IMR-90 (cell line): ENCODE measurements around the gene RASD2. TPM values are rescaled to one million over a fixed set of nuclear protein-coding genes. Genes with fewer than 3 reads are reported as not detected.
A peak's percentile ranks its signal among the peaks of the same experiment; 100 is the strongest.

ENCODE experiments used
- ATAC-seq: fragments of 200-7000 bp; cut with Tn5 transposase; 2 replicates; pipeline ENCODE4 v1.9.1; 2020; ENCODE audit warnings: low read depth, mild to moderate bottlenecking, moderate library complexity
- BruUV-seq: library from RNA; stranded (reverse); fragments of 400-500 nt; replicated peaks from 2 replicates; lab custom pipeline; 2021; lab: Mats Ljungman, UMichigan
- CTCF ChIA-PET: fragments of 300-600 bp; formaldehyde crosslinking; extraction: SDS; loops from one replicate; lab custom pipeline; 2021; ENCODE audit warnings: antibody characterized with exemption; lab: Yijun Ruan, JAX
- POLR2A ChIA-PET: fragments of 300-600 bp; sonication (Branson Sonifier 250); formaldehyde crosslinking; loops from one replicate; lab custom pipeline; 2022; ENCODE audit warnings: antibody characterized with exemption; ENCODE audit not compliant: unreplicated experiment; lab: Charles Lee
- DNase-seq: peaks from one replicate; pipeline ENCODE4 v3.0.0; 2013
- H2AFZ ChIP-seq: replicated peaks from 2 replicates; pipeline ENCODE3; 2013; ENCODE audit warnings: low read length, mild to moderate bottlenecking; ENCODE audit not compliant: poor library complexity
- H2AK5ac ChIP-seq: 2 replicates; pipeline ENCODE4 v1.6.1; 2013; ENCODE audit warnings: low read depth, low read length, inconsistent platforms
- H2AK9ac ChIP-seq: replicated peaks from 2 replicates; pipeline ENCODE3; 2013; ENCODE audit warnings: mild to moderate bottlenecking, low read depth, low read length, moderate library complexity; ENCODE audit not compliant: poor library complexity
- H2BK120ac ChIP-seq: 2 replicates; pipeline ENCODE4 v1.6.1; 2013; ENCODE audit warnings: low read depth, low read length, inconsistent platforms
- H2BK15ac ChIP-seq: 3 replicates; pipeline ENCODE4 v1.6.1; 2013; ENCODE audit warnings: low read depth, low read length, inconsistent platforms
- H2BK20ac ChIP-seq: 2 replicates; pipeline ENCODE4 v1.6.1; 2013; ENCODE audit warnings: low read depth, mild to moderate bottlenecking, inconsistent platforms, low read length, moderate library complexity
- H2BK5ac ChIP-seq: 2 replicates; pipeline ENCODE4 v1.6.1; 2013; ENCODE audit warnings: mild to moderate bottlenecking, low read depth, low read length, inconsistent platforms; ENCODE audit not compliant: poor library complexity, severe bottlenecking
- H3K14ac ChIP-seq: replicated peaks from 2 replicates; pipeline ENCODE4 v1.6.1; 2013; ENCODE audit warnings: low read depth, low read length, inconsistent platforms
- H3K18ac ChIP-seq: 2 replicates; pipeline ENCODE4 v1.6.1; 2013; ENCODE audit warnings: low read depth, low read length, control low read depth
- H3K23ac ChIP-seq: 2 replicates; pipeline ENCODE4 v1.6.1; 2013; ENCODE audit warnings: low read depth, low read length, inconsistent platforms
- H3K27ac ChIP-seq: 2 replicates; pipeline ENCODE4 v1.5.1; 2013; ENCODE audit warnings: mild to moderate bottlenecking, control low read depth, low read length; ENCODE audit not compliant: insufficient read depth
- H3K27me3 ChIP-seq: 2 replicates; pipeline ENCODE4 v1.6.1; 2013; ENCODE audit warnings: low read length; ENCODE audit not compliant: control insufficient read depth, insufficient read depth
- H3K36me3 ChIP-seq: 2 replicates; pipeline ENCODE4 v1.6.1; 2013; ENCODE audit warnings: low read length, mixed read lengths; ENCODE audit not compliant: control insufficient read depth, insufficient read depth
- H3K4ac ChIP-seq: 2 replicates; pipeline ENCODE4 v1.6.1; 2013; ENCODE audit warnings: low read depth, low read length, inconsistent platforms
- H3K4me1 ChIP-seq: 2 replicates; pipeline ENCODE4 v1.6.1; 2013; ENCODE audit warnings: low read length, mixed read lengths; ENCODE audit not compliant: control insufficient read depth, insufficient read depth
- H3K4me2 ChIP-seq: 2 replicates; pipeline ENCODE4 v1.6.1; 2013; ENCODE audit warnings: low read depth, mild to moderate bottlenecking, control low read depth, low read length, moderate library complexity
- H3K4me3 ChIP-seq: 2 replicates; pipeline ENCODE4 v1.5.1; 2013; ENCODE audit warnings: low read depth, mild to moderate bottlenecking, control low read depth, low read length, moderate library complexity; ENCODE audit not compliant: insufficient read depth
- H3K56ac ChIP-seq: 2 replicates; pipeline ENCODE4 v1.6.1; 2013; ENCODE audit warnings: low read length, inconsistent platforms; ENCODE audit not compliant: insufficient read depth; ENCODE audit errors: extremely low read depth
- H3K79me1 ChIP-seq, 2 experiments: 2 replicates each; pipeline ENCODE4 v1.6.1; 2013; ENCODE audit warnings: low read length in 2 of 2, inconsistent platforms in 1 of 2, low read depth in 1 of 2
- H3K9ac ChIP-seq: 2 replicates; pipeline ENCODE4 v1.6.1; 2013; ENCODE audit warnings: low read depth, low read length, control low read depth
- H3K9me1 ChIP-seq: 2 replicates; pipeline ENCODE4 v1.6.1; 2013; ENCODE audit warnings: low read length, inconsistent platforms; ENCODE audit not compliant: insufficient read depth
- H3K9me3 ChIP-seq: 2 replicates; pipeline ENCODE4 v1.6.1; 2013; ENCODE audit warnings: low read length; ENCODE audit not compliant: control insufficient read depth, insufficient read depth
- H4K20me1 ChIP-seq: 2 replicates; pipeline ENCODE4 v1.6.1; 2013; ENCODE audit warnings: low read length, inconsistent platforms; ENCODE audit not compliant: insufficient read depth
- H4K5ac ChIP-seq: 2 replicates; pipeline ENCODE4 v1.6.1; 2013; ENCODE audit warnings: mild to moderate bottlenecking, low read depth, low read length, control low read depth
- H4K8ac ChIP-seq, 2 experiments: 2 replicates each; pipeline ENCODE4 v1.6.1; 2013; ENCODE audit warnings: low read depth in 2 of 2, low read length in 2 of 2, control low read depth in 1 of 2, inconsistent platforms in 1 of 2
- H4K91ac ChIP-seq: 2 replicates; pipeline ENCODE4 v1.6.1; 2013; ENCODE audit warnings: low read depth, low read length, inconsistent platforms; ENCODE audit not compliant: insufficient read depth
- CEBPB ChIP-seq: IDR thresholded peaks from 2 replicates; pipeline ENCODE4 v1.6.1; 2012; ENCODE audit warnings: low read depth, low read length, improper control_type of control experiment
- CHD1 ChIP-seq: IDR thresholded peaks from 2 replicates; pipeline ENCODE4 v1.6.1; 2012; ENCODE audit warnings: low read depth, low read length, improper control_type of control experiment
- FOS ChIP-seq: fragments of 150-350 bp; IDR thresholded peaks from 2 replicates; pipeline ENCODE4 v1.6.1; 2016; ENCODE audit warnings: low read depth, low read length
- MAFK ChIP-seq: IDR thresholded peaks from 2 replicates; pipeline ENCODE4 v1.6.1; 2012; ENCODE audit warnings: low read depth, low read length, improper control_type of control experiment
- MAZ ChIP-seq: IDR thresholded peaks from 2 replicates; pipeline ENCODE4 v1.6.1; 2012; ENCODE audit warnings: low read depth, mild to moderate bottlenecking, low read length, improper control_type of control experiment, moderate library complexity, borderline replicate concordance
- MXI1 ChIP-seq: IDR thresholded peaks from 2 replicates; pipeline ENCODE4 v1.6.1; 2012; ENCODE audit warnings: low read depth, mild to moderate bottlenecking, low read length, moderate library complexity, borderline replicate concordance
- NFE2L2 ChIP-seq: fragments of 150-350 bp; IDR thresholded peaks from 2 replicates; pipeline ENCODE4 v1.6.1; 2016; ENCODE audit warnings: low read depth, mild to moderate bottlenecking, low read length
- POLR2A ChIP-seq: IDR thresholded peaks from 2 replicates; pipeline ENCODE4 v1.6.1; 2012; ENCODE audit warnings: mild to moderate bottlenecking, low read depth, low read length
- RAD21 ChIP-seq: IDR thresholded peaks from 2 replicates; pipeline ENCODE4 v1.6.1; 2012; ENCODE audit warnings: low read length, improper control_type of control experiment
- SMC3 ChIP-seq: fragments of 150-350 bp; IDR thresholded peaks from 2 replicates; pipeline ENCODE4 v1.6.1; 2016; ENCODE audit warnings: low read depth, mild to moderate bottlenecking, antibody characterized with exemption, low read length, moderate library complexity
- WGBS, 2 experiments: methylation state at CpG; one replicate each; pipeline versions ENCODE4 v1.1.5 to v1.1.7; 2013; ENCODE audit warnings: missing lambda C conversion rate in 2 of 2; ENCODE audit not compliant: insufficient read length in 1 of 2; ENCODE audit errors: extremely low coverage in 2 of 2; 5-methylcytosine and 5-hydroxymethylcytosine counted together
- dilution Hi-C: fragments of 300-500 bp; cut with HindIII; formaldehyde crosslinking; loops from one replicate; pipeline ENCODE4 v1.14.3; 2018; ENCODE audit warnings: low sequenced_read_pairs; ENCODE audit not compliant: unreplicated experiment
- in situ Hi-C: fragments of 300-500 bp; cut with MboI; formaldehyde crosslinking; loops from 3 replicates; pipeline ENCODE4 v1.14.3; 2019; ENCODE audit warnings: low sequenced_read_pairs, inconsistent platforms, mixed read lengths
- intact Hi-C: fragments of 100-400 bp; cut with micrococcal nuclease; formaldehyde crosslinking; loops from 2 replicates; pipeline ENCODE4 v1.10.0; 2022
- polyA plus RNA-seq, 3 experiments: library from polyadenylated mRNA; depleted of rRNA; stranded (reverse); fragments of >200 nt; gene quantifications; 2 replicates each; pipeline ENCODE4 v1.2.3, GENCODE V29; 2012; ENCODE audit warnings: low replicate concordance in 1 of 3
- total RNA-seq: library from RNA; depleted of rRNA; stranded (reverse); fragments of >200 nt; gene quantifications from 2 replicates; pipeline ENCODE4 v1.2.3, GENCODE V29; 2012
- TF ChIP-seq, protein P1 (sequence below): fragments of 150-350 bp; IDR thresholded peaks from 2 replicates; pipeline ENCODE4 v1.6.1; 2016; ENCODE audit warnings: low read depth, mild to moderate bottlenecking, low read length, moderate library complexity, borderline replicate concordance
- TF ChIP-seq, protein P2 (sequence below): conservative IDR thresholded peaks from 2 replicates; pipeline ENCODE4 v1.5.1; 2012; ENCODE audit warnings: mild to moderate bottlenecking, low read depth, low read length, improper control_type of control experiment

RASD2 gene
- total and polyA plus RNA-seq, 2 of the 4 experiments (the other 2 are of a cell fraction) = under 0.01 to 0.32 TPM

DNA sequence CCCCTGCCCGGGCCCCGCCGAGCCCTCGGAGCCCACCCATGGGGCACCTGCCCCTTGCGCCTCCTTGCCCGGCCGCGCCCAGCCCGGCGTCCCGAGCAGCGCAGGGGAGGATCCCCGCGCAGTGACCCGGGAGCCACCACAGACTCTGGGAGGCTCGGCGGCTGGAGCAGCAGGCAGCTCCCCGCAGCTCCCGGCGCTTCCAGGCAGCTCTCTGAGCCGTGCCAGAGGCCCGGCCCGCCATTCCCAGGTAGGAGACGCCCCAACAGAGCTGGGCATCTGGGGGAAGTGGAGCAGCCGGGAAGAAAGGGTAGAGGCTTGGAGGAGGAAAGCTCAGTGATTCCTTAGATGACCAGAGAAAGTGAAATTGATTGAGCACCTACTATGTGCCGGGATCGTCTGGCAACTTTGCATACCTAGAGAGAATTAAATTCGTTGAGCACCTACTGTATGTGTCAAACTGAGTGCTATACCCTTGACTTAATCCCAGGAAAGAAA is 670 bp downstream of the RASD2 start:
- Histone ChIP-seq H2AK9ac (no peak overlapping the region), H3K4me1 (peaks cover 13% of the 10 kb centered on the region), H3K56ac (no peak overlapping the region), H3K4me2 (peak overlapping the region; percentile 75), H4K20me1 (0 out of 2 replicates have a peak, but pooled peaks cover 5% of the 10 kb centered on the region), H2BK15ac (no peak overlapping the region), H3K36me3 (no peaks in the 10 kb centered on the region), H3K18ac (no peak overlapping the region), H2AK5ac (no peak overlapping the region), H3K79me1 (no peaks in the 10 kb centered on the region; a peak in 1 of 4 replicates), H3K9me1 (peaks cover 9% of the 10 kb centered on the region; the same call in 1 of the 2 replicates), H3K27me3 (no peaks in the 10 kb centered on the region), H2AFZ (no peak overlapping the region), H2BK20ac (no peak overlapping the region), H4K5ac (no peak overlapping the region), H3K23ac (peak overlapping the region; percentile 68; the same call in 1 of the 2 replicates), H2BK5ac (no peak overlapping the region), H3K4me3 (peak overlapping the region; percentile 85), H4K8ac (no peak overlapping the region), H3K4ac (0 out of 2 replicates have a peak overlapping the region, but pooled peaks have one; percentile 4), H3K14ac (no peak overlapping the region), H3K9me3 (no peaks in the 10 kb centered on the region), H3K9ac (peak overlapping the region; percentile 32; the same call in 1 of the 2 replicates), H2BK120ac (no peak overlapping the region), H4K91ac (no peak overlapping the region), H3K27ac (no peak overlapping the region)
- no peak for DNase-seq
- TF ChIP-seq, protein P1, sequence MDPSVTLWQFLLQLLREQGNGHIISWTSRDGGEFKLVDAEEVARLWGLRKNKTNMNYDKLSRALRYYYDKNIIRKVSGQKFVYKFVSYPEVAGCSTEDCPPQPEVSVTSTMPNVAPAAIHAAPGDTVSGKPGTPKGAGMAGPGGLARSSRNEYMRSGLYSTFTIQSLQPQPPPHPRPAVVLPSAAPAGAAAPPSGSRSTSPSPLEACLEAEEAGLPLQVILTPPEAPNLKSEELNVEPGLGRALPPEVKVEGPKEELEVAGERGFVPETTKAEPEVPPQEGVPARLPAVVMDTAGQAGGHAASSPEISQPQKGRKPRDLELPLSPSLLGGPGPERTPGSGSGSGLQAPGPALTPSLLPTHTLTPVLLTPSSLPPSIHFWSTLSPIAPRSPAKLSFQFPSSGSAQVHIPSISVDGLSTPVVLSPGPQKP = no peak
- TF ChIP-seq NFE2L2 = no peak
- TF ChIP-seq CHD1 = no peak
- TF ChIP-seq POLR2A = no peak
- no peak for TF ChIP-seq RAD21
- TF ChIP-seq MXI1 = no peak
- no peak for TF ChIP-seq FOS
- TF ChIP-seq CEBPB = no peak
- TF ChIP-seq SMC3 = no peak
- no peak for TF ChIP-seq MAZ
- TF ChIP-seq MAFK = no peak
- TF ChIP-seq, protein P2, sequence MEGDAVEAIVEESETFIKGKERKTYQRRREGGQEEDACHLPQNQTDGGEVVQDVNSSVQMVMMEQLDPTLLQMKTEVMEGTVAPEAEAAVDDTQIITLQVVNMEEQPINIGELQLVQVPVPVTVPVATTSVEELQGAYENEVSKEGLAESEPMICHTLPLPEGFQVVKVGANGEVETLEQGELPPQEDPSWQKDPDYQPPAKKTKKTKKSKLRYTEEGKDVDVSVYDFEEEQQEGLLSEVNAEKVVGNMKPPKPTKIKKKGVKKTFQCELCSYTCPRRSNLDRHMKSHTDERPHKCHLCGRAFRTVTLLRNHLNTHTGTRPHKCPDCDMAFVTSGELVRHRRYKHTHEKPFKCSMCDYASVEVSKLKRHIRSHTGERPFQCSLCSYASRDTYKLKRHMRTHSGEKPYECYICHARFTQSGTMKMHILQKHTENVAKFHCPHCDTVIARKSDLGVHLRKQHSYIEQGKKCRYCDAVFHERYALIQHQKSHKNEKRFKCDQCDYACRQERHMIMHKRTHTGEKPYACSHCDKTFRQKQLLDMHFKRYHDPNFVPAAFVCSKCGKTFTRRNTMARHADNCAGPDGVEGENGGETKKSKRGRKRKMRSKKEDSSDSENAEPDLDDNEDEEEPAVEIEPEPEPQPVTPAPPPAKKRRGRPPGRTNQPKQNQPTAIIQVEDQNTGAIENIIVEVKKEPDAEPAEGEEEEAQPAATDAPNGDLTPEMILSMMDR = no peak
- dilution Hi-C loops = no loop called here
- ATAC-seq = no peak
- ChIA-PET CTCF (interaction anchor here (0.9 kb wide), 1 partner anchor 22 kb away, joined by 3 read pairs; no protein-coding TSS in a partner anchor), POLR2A (no interaction called here)
- in situ Hi-C loops = no loop called here
- intact Hi-C loops = no loop called here
- WGBS, 2 experiments = 3% methylated on average over 7 of the region's 28 CpGs; no CpG with 5 or more reads in 1 of the 2 experiments
- BruUV-seq = no TSS peak
